Stimulated activated naive CD8-positive, alpha-beta T cell treated with anti-CD3 and anti-CD28 coated beads, Interleukin-15, Interleukin-2, amounts not matched to agents 100 U/mL and 50 U/mL, for 24 hours (primary cell): ENCODE measurements around the gene ANKRD60.

ENCODE experiments used
- ATAC-seq: fragments of 150-1000 bp; cut with Tn5 transposase; one replicate; pipeline ENCODE4 v1.10.0; 2021
- DNase-seq: peaks from one replicate; pipeline ENCODE4 v3.0.0; 2021

Gene ANKRD60

DNA sequence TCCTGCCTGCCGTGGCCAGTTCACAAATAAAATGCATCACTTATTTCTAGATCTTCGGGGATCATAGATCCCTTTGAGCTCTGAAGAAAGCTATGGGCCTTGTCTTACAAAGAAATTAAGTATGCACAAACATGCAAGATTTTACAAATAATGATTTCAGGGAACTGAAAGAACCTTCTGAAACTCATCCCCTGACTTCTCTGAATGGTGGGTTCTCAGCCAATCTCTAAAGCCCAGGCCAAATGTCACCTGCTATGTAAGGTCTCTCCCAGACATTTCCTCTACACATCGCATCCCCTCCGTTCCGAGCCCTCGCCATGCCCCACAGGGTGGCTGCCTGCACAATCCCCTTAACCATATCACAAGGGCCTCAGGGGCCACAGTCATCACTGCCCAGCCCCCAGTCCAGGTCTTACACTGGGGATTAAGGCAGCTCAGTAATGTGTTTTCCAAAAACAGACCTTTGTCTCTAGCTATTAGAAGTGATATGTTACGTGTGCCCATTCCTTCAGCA is 16.1 kb upstream of the ANKRD60 start:
- DNase-seq = no peak
- no peak for ATAC-seq

DNA sequence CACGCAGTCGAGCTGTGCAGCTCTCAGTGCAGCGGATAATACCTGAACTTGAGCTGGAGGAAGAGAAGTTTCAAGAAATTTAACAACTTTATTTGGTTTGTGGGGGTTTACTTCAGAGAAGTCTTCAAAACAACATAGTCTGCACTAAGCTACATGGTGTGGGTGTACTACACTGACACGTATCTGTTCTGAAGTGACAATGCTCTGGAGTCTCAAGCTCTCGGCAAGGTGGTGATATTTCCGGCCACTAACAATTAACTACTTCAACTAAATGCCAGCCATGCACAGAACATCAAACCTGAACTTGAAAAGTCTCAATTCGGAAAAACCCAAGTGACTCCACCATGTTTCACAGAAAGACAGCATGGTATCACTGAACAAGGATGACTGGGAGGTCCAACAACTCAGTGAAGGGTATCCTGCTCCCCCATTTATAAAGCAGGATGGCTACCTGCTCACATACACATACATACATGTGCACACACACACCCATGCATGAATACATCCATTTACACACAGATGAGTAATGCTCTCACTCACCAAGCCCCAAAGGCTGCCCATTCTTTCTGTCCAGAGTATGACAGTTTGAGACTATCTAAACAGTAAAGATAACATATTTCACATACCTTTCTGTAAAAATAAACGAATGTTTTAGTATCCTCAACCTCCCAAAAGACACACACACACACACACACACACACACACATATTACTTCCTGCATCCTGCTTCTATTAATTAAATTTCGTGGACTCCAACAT is 15.4 kb upstream of the ANKRD60 start:
- ATAC-seq (no peak), DNase-seq (no peak)

DNA sequence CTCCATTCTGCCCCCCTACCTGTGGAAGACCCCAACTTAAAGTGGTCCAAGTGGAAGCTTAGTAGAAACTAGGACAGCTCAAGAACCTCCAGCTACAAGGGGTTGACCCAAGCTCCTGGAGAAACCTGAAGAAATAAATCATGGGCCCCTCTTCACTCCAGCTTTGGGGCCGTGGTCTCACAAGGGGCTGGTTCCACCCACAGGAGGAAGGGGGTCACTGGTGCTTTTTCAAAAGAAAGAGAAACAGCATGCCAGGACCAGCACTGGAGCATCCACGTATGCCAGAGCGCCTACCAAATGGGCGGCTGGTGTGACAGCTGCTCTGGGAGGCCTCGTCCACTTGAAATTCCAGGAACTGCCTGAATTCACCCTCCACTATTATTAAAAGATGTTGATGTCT is 14.4 kb upstream of the ANKRD60 start:
- DNase-seq = no peak
- ATAC-seq = no peak

DNA sequence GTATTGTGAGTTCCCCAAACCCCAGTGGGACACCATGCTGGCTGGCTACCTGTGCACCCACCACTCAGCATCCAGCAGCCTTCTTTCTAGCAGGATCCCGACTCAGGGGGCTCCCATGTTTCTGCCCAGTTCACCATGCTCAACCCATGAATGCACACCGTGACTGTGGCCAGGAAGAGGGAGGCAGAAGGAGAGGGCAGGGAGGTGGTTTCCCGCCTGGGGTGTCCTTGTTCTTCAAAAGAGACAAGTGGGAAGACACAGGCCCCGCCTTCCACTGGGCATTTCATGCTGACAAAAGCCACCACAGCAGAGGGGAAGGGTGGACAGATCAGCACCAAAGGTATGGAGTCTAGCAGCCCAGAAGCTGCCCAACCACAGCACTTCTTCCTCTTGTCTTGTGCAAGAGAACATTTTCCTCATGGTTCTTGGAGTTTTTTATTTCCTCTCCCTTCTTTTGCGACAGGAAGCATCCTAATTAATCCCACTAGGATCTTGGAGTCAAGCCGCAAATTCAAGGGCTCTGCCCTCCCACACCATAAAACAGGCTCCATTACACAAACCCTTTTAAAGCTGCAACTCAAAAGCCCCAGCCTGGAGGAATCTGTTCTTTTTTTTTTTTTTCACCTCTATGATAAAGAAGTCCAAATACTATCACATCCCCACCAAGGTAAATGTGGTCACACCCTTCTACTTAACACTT is 13.5 kb upstream of the ANKRD60 start:
- no peak for DNase-seq
- no peak for ATAC-seq

DNA sequence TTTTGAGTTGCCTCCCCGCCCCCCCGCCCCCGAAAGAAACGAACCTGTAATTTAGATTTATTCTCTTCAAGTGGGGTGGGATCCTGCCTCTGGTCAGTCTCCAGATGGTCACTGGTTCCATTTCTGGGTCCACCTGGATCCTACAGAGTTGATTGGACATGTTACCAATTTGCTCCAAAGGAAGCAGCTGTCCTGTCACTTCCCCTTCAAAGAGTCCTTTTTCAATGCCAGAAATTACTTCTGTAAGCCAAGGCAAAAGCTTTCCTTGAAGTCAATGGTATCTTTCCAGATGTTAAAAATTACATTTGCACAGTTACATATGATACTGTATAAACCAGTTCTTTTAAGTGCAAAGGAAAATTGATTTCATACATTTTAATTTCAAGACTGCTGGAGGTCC is 12.0 kb upstream of the ANKRD60 start:
- ATAC-seq (no peak), DNase-seq (no peak)

DNA sequence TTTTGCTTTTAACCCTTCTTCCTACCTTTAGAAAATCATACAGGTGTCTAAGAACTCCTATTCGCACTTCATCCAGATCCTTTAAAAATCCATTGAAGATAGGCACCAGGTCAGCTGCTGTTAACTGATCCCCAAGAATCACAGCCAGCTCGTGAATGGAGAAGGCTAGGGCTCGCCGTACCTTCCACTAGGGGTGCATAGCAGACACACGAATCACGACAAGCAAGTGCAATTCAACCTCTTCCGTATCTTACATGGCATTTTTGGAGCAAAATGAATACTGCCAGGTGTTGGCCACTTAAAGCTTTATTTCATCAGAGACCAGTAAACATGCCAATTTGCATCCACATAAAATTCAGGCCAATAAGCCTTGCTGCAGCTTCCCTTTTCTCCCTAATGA is 10.8 kb upstream of the ANKRD60 start:
- DNase-seq = no peak

DNA sequence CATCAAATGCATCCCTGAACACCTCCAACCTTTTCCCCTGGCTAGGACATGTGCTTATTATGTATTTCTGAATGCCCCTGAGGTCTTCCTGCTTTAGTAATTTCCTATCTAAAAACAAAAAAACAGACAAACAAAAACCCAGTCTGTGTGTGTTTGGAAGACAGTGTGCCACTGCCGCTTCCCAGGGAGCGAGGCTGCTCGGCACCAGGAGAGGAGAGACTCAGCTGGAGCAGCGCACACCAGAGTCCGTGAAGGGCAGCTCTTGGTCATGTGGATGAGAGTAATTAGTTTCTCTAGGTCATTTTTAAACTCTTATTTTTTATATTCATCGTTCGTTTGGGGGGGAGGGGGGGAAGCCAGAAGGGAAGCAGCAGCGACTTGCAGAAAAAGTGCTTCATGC is 10.0 kb upstream of the ANKRD60 start:
- no peak for DNase-seq
- ATAC-seq = no peak

More for the DNA sequence above, 10.8 kb upstream of the ANKRD60 start:
- ATAC-seq = no peak

DNA sequence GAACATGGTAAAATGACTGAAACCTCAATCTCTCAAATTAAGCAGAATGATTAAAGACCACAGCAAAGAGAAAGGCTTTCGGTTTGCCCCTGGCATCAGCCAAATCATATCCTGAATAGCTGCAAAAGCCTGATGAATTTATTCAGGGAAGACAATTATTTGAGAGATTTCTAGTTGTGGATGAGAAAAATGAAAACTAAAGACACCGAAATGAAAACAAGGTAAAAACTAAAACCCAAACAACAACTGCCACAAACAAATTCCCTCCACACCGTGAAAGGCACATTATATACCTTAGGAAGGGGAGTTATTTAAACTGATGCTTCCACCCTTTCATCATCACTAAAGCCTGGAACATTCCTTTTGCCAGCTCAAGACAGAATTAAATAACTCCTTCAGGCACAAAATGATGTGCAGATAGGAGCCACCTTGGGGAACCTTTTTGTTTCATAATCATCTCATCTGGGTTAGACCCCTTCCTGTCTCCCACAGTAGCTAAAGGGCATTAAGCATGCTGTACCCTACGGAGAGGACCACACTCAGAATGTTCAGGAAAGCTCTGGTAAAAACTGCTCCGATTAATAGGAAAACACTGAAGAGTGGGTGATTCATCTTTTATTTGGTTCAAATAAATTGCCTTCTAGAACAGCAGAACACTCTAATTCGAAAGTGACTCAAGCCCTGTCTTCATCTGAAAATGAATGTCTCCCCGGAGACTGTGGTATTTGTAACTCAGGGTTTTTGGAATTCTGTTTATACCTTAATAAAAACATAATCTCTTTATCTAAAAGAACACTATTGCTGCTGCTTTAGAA is 9.1 kb upstream of the ANKRD60 start:
- DNase-seq (no peak), ATAC-seq (no peak)

DNA sequence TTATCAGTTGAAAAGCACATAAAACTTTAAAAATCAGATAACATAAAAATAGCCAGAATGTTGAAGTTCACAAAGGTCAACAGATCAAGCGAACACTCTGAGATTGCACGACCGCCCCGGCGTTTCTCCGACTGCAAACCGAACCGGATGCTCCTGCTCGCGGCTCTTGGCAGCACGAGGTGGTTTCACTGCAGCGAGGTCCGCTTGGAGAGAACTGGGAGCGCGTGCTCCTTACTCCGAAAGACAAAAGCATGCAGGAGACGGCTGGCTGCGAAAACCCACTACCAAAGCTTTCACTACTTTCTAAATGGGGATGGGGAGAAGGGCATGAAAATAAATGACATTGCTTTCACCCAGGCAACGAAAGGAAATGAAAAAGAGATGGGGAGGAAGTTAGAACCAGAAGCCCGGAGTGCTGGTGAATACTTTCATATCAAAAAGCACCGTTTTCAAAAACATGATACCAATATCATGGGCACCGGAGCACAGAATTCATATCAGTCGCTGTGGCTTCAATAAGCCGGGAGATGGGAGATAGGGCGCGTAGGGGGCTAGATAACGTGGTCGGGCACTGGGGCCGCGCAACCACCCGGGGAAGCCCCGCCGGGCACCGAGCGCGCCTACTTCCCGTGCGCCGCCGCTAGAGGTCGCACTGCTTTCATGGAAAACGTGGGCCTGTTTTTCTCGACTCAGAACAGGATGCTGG is 8.3 kb upstream of the ANKRD60 start:
- DNase-seq = peak; percentile 94
- ATAC-seq = peak; percentile 91

DNA sequence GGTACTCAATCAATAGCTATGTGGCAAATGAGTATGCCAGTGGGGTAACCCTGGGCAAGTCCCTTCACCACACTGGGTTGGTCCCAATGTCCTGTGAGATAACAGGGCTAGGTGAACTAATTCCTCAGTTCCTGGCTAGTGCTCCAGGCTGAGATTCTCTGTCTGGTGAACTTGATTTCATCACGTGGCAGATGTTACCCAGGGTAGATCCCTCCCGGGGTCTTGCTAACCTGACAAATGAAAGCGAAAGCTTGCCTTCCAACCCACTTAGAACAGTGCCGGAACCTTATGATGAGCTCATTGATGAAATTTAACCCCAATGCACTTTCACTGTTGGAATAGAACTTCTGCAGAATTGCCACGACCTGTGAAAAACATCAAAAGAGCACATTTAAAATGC is 6.6 kb upstream of the ANKRD60 start:
- peak; percentile 44 for ATAC-seq
- DNase-seq = peak; percentile 26

DNA sequence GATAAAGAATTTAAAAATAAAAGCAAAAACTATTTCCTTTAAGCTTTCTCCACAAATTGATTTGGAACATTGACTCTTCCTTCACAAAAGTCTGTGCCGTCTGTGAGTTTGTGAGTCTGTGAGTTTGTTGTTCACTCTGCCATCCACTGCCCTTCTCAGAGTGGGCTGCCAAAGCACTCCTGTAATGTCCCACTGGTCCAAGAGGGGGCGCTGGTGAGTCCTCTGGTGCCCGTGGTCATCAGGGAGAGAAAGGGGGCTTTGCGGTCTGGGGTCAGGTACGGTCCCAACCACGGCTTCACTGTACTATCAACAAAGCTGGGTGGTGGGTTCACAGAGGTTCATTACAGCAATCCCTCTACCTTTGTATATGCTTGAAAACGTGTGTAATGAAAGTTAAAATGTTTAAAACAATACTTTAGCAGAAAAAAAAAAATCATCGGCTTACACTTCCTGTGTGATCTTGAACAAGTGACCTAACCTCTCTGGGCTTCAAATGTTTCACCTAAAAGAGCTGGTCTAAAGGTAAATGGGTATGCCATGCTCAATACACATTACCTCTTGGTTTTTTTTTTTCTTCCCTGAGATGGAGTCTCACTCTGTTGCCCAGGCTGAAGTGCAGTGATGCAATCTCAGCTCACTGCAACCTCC is 5.6 kb upstream of the ANKRD60 start:
- DNase-seq = peak; percentile 74
- no peak for ATAC-seq

DNA sequence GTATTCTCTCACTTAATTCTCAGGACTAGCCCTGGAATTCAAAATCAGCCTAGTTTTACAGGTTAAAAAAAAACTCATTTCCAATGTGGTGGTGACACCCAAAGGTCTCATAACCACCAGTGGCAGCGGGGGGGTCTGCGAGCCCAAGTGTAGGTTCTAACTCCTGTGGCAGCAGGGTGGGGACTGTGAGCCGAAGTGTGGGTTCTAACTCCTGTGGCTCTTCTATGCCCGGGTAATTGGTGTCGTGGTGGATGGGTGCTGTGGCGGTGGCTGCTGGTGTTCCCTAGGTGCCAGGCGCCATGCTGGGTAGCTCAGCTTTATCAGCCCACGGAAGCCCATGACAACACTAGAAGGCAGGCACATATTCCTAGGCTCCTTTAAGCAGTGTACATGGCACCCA is 4.9 kb upstream of the ANKRD60 start:
- ATAC-seq (no peak), DNase-seq (no peak)

DNA sequence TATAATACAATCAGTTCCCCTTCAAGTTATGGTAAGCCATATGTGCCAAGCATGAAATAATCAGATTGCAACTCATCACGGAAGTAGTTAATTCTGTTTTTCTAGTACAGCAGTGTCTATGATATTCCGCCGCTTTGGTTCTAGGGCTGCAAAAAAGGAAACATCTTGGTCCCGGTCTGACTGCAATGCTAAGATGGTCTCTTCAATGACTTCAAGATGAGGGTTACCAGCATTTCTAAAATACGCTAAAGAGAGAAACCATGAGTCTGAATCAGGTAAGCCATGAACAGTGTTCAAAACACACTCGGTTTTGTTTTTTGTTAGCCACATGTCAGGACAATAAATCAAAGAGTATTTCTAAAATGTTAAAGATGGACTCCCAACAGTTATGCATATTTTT is 3.2 kb upstream of the ANKRD60 start:
- DNase-seq (no peak), ATAC-seq (no peak)

DNA sequence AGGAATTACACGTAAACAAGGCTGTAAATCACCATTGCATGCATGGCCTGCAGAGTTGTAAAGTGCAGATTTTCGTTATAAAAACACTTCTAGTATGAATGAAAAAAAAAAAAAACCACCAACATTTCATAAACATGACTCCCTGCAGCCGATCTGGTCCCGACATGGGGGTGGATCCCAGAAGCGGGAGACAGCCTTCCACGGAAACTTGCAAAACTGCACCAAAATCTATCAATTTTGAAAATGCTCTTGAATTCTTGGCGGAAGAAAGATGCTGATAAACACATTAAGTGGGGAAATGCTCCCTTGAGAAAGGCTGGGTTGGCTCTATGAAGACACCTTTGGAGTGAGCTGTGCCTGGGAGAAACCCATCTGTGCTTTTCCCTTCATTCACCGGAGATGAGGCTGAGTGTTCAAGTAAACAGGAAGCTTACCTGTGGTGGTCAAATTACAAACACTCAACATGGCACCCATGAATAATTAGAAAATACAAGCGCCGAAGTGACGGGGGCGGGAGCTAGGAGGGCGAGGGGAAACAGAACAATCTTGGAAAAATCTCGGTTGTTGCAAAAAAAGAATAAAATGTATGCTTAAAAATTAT is 845 bp upstream of the ANKRD60 start:
- ATAC-seq (no peak), DNase-seq (no peak)

DNA sequence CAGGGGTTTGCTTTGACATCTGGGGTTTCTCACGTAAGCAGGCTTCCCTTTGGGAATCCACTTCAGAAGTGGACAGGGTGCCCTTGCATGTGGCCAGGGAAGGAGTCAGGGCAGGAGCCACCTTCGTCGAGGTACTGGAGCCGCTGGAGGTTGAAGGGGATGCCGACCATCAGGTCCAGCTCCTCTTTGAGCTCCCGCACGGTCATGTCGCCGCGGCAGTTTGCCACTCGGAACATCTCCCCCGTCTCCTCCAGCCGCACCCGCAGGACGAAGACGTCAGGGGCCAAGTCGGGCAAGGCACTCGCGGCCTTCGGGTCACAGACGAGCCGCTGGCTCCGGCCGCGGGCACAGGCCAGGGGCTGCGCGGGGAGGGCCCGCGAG is 360 bp downstream of the ANKRD60 start:
- no peak for DNase-seq
- ATAC-seq = no peak

DNA sequence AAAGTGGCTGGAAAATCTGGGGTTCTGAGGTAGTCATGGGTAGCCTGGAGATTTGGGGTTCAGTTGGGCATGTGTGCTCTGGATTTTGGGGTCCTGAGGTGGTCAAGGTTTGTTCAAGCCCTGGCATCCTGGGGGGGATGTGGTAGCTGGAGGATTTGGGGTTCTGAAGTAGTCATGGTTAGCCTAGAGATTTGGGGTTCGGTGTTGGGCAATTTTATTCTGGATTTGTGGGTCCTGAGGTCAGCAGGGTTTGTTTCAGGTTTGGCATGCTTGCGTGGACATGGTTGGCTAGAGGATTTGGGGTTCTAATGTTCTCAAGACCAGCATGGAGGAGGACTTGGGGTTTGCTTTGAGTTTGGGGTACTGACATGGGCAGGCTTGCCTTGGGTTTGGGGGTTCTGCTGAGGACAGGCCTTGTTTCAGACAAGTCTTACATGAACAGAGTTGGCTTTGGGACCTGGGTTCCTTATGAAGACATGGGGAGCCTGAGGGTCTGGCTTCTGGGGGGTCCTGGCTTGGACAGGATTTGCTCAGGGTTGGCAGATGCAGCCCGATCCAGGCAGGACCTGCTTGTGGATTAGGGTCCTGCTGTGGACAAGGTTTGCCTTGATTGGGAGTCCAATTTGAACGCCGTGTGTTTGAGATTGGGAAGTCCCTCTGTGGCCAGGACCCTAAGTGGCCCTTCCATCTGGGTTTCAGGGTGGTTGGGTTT is 906 bp downstream of the ANKRD60 start:
- ATAC-seq (no peak), DNase-seq (no peak)

DNA sequence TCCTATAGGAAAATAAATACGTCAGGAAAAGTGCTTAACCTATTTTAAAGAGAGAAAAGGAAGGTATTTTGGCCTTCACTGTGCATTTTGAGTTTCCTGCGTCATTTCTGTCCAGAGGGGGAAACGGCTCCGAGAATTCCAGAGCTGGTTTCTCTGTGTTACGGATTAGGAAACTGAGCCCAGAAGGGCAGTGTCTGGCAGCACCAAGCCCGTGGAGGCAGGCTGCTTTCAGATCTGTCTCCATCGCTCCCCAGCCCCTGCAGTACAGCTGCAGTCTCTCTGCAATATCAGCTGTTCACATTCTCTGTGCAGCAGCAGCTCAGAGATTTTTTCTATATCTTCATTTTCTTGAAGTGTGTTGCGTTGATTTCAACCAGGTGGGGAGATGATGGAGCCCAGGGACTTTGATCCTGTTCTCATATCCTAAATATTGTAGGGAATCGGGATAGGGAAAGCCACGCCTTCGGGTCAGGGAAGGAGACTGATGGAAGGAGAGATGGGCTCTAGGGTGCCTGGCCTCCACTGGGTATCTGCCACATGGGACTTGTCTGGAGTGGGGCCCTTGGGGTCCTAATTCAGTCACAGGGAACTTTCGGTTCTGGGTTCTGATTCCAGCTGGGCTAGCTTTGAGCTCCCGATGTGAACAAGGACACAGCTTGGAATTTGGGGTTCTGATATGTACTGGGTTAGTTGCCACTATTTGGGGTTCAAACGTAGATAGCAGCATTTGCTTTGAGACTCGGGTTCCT is 2.8 kb downstream of the ANKRD60 start:
- ATAC-seq (no peak), DNase-seq (no peak)

DNA sequence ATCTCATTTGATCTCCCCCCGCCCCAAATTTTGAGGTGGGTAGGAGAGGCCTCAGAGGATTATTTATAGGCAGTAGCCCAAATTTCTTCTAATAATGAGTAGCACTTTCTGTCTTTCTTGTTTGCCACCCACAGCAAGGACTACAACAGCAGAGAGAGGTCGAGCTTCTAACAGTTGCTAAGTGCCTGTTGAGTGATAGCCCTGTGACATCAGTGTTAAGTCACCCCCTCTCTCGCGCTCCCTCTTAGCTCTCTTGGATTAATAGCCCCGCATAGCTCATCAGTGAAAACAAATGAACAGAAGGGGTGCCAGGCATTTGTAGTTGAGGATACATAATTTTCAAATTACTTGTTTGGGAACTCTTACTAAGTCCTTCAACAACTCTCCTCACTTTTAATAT is 3.5 kb downstream of the ANKRD60 start:
- no peak for ATAC-seq

DNA sequence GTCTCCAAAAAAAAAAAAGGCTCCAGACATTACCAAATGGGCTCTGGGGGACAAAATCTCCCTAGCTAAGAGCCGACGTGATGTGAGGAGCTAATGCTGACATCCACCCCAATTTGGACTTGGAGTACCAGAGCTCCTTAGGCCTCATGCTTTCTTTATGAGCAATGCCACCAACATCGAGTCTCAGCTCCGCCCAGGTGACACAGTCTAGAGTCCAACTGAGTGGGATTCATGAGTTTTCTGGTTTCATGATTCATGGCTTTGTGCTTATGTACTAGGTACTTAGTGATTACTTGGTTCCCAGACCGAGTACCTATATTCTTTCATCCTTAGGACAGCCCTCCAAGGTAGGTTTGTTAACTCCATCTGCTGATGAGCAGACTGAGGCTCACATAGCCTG is 4.4 kb downstream of the ANKRD60 start:
- DNase-seq (peak; percentile 41), ATAC-seq (peak; percentile 76)

More for the DNA sequence above, 3.5 kb downstream of the ANKRD60 start:
- no peak for DNase-seq
